B cell (primary cell): ENCODE measurements around the gene TLL2. TPM values are rescaled to one million over a fixed set of nuclear protein-coding genes. Genes with fewer than 3 reads are reported as not detected.

Experiments used
- ATAC-seq: fragments of 200-7000 bp; cut with Tn5 transposase; one replicate; pipeline ENCODE4 v1.10.0; 2021; ENCODE audit warnings: low read depth, mild to moderate bottlenecking, moderate number of reproducible peaks, moderate library complexity
- CTCF ChIA-PET: fragments of 350-600 bp; sonication (Branson Sonifier 250); formaldehyde crosslinking; loops from one replicate; lab custom pipeline; 2021; ENCODE audit warnings: antibody characterized with exemption, inconsistent platforms; lab: Charles Lee
- POLR2A ChIA-PET: fragments of 350-600 bp; sonication (Branson Sonifier 250); formaldehyde crosslinking; loops from one replicate; lab custom pipeline; 2021; ENCODE audit warnings: antibody characterized with exemption; lab: Charles Lee
- DNase-seq: peaks from one replicate; pipeline ENCODE4 v3.0.0; 2013
- H2AFZ ChIP-seq: 2 replicates; pipeline ENCODE4 v1.6.1; 2012; ENCODE audit warnings: mild to moderate bottlenecking, low read depth, low read length; ENCODE audit not compliant: insufficient read depth, poor library complexity, severe bottlenecking
- H3K27ac ChIP-seq, 2 donors: 1 replicate in 1 of 2; 2 replicates in 1 of 2; pipeline ENCODE4 v1.5.1; 2012 to 2013; ENCODE audit warnings: low read length in 2 of 2, mild to moderate bottlenecking in 2 of 2, moderate library complexity in 1 of 2
- H3K27me3 ChIP-seq, 4 experiments: fragments of 200-600 bp in 1 of 4; sonication (generic) in 1 of 4; replicated peaks in 1 of 4; 1 replicate in 2 of 4; 2 replicates in 2 of 4; pipeline versions ENCODE4 v1.6.1 to v1.7.0; 2013 to 2016; ENCODE audit warnings: low read length in 3 of 4, mild to moderate bottlenecking in 2 of 4, mixed read lengths in 1 of 4, moderate library complexity in 1 of 4; ENCODE audit not compliant: insufficient read depth in 4 of 4, control insufficient read depth in 3 of 4; ENCODE audit errors: control extremely low read depth in 1 of 4
- H3K36me3 ChIP-seq, 2 experiments: replicated peaks in 1 of 2; 1 replicate in 1 of 2; 2 replicates in 1 of 2; pipeline versions ENCODE4 v1.6.1 to v1.7.1; 2013; ENCODE audit warnings: low read length in 1 of 2; ENCODE audit not compliant: insufficient read depth in 2 of 2, control insufficient read depth in 1 of 2; ENCODE audit errors: control extremely low read depth in 1 of 2, extremely low read depth in 1 of 2
- H3K4me1 ChIP-seq, 2 donors: fragments of 200-600 bp in 1 of 2; sonication (generic) in 1 of 2; 1 replicate in 1 of 2; 2 replicates in 1 of 2; pipeline versions ENCODE4 v1.5.1 to v1.6.1; 2013 to 2017; ENCODE audit warnings: low read length in 2 of 2; ENCODE audit not compliant: control insufficient read depth in 2 of 2, insufficient read depth in 2 of 2
- H3K4me2 ChIP-seq: replicated peaks from 2 replicates; pipeline ENCODE3; 2012; ENCODE audit warnings: mild to moderate bottlenecking, low read depth, low read length; ENCODE audit not compliant: poor library complexity, severe bottlenecking
- H3K4me3 ChIP-seq, 5 experiments: fragments of 200-600 bp in 1 of 5; sonication (generic) in 1 of 5; 1 replicate in 3 of 5; 2 replicates in 2 of 5; pipeline versions ENCODE4 v1.5.1 to v1.7.0; 2011 to 2016; ENCODE audit warnings: low read length in 4 of 5, mild to moderate bottlenecking in 4 of 5, low read depth in 2 of 5, control low read depth in 1 of 5, moderate library complexity in 1 of 5; ENCODE audit not compliant: insufficient read depth in 1 of 5; ENCODE audit errors: control extremely low read depth in 1 of 5, extremely low read depth in 1 of 5
- H3K79me2 ChIP-seq: fragments of 200-600 bp; sonication (generic); one replicate; pipeline ENCODE4 v1.6.0; 2016; ENCODE audit warnings: low read length; ENCODE audit not compliant: control insufficient read depth, insufficient read depth
- H3K9ac ChIP-seq: fragments of 200-600 bp; sonication (generic); 2 replicates; pipeline ENCODE4 v1.6.1; 2017; ENCODE audit warnings: mild to moderate bottlenecking, low read length, moderate library complexity
- H3K9me3 ChIP-seq, 3 donors: one replicate each; pipeline versions ENCODE4 v1.6.1 to v1.7.1; 2013; ENCODE audit warnings: low read length in 2 of 3; ENCODE audit not compliant: control insufficient read depth in 2 of 3, insufficient read depth in 1 of 3; ENCODE audit errors: control extremely low read depth in 1 of 3
- H4K20me1 ChIP-seq: 2 replicates; pipeline ENCODE4 v1.6.0; 2012; ENCODE audit warnings: mild to moderate bottlenecking, low read length; ENCODE audit not compliant: insufficient read depth, control insufficient read depth, poor library complexity, severe bottlenecking
- H3K27ac Mint-ChIP-seq: one replicate; pipeline ENCODE4 v1.8.0; 2021; ENCODE audit warnings: mixed read lengths
- H3K27me3 Mint-ChIP-seq: one replicate; pipeline ENCODE4 v1.8.0; 2021; ENCODE audit warnings: mixed read lengths
- H3K4me1 Mint-ChIP-seq: one replicate; pipeline ENCODE4 v1.8.0; 2021; ENCODE audit warnings: mixed read lengths
- H3K4me3 Mint-ChIP-seq: one replicate; pipeline ENCODE4 v1.8.0; 2021; ENCODE audit warnings: mixed read lengths
- H3K9me3 Mint-ChIP-seq: one replicate; pipeline ENCODE4 v1.8.0; 2022; ENCODE audit warnings: mixed read lengths; ENCODE audit not compliant: insufficient read depth
- EZH2 ChIP-seq: IDR thresholded peaks from 2 replicates; pipeline ENCODE4 v1.6.1; 2012; ENCODE audit warnings: borderline replicate concordance, low read depth, mild to moderate bottlenecking, moderate library complexity, low read length; ENCODE audit not compliant: insufficient read depth, poor library complexity, severe bottlenecking
- WGBS: methylation state at CpG from one replicate; pipeline ENCODE4 v1.1.5; 2013; ENCODE audit warnings: missing lambda C conversion rate; ENCODE audit not compliant: insufficient coverage; 5-methylcytosine and 5-hydroxymethylcytosine counted together
- intact Hi-C: fragments of 100-400 bp; cut with micrococcal nuclease; formaldehyde crosslinking; loops from one replicate; pipeline ENCODE4 v1.10.0; 2022
- polyA plus RNA-seq: library from polyadenylated mRNA; depleted of rRNA; stranded (reverse); fragments of >200 nt; gene quantifications from 2 replicates; pipeline ENCODE4 v1.2.3, GENCODE V29; 2012
- total RNA-seq, 2 donors: library from RNA; stranded (reverse); fragments of 120-200 nt in 1 of 2; gene quantifications; 1 replicate in 1 of 2; 2 replicates in 1 of 2; pipeline versions ENCODE4 v1.2.3 to v1.2.4, GENCODE V29; 2013 to 2022
- TF ChIP-seq, protein P1 (sequence below): fragments of 200-600 bp; IDR thresholded peaks from one replicate; pipeline ENCODE4 v1.8.0; 2022; ENCODE audit warnings: antibody characterized with exemption, mild to moderate bottlenecking

Gene TLL2
- total and polyA plus RNA-seq, 2 donors (not counting 1 experiment from before 2014, with no cell fraction given), result 0.13 to 0.47 TPM

DNA sequence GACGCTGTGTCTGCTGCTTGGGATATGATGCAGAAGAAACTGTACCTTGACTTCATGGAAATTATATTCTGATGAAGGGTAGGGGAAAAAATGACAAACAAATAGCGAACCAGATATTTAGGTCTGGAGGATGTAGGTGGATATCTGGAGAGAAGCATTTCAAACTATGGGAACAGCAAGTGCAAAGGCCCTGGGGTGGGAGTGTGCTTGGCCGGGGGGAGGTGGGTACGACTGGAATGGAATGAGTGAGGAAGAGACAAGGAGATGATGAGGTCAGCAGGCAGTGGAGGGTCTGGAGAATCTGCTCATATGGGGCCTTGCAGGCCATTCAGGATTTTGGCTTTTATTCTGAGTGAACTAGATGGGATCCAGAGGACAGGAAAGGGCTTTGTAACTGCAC lies 65.2 kb downstream of the TLL2 start:
- Histone ChIP-seq H3K9me3 (no peaks in the 10 kb centered on the region), H4K20me1 (no peaks in the 10 kb centered on the region), H3K27ac (no peak overlapping the region), H3K4me1 (no peaks in the 10 kb centered on the region), H3K36me3 (no peaks in the 10 kb centered on the region), H3K79me2 (no peaks in the 10 kb centered on the region), H3K4me2 (no peak overlapping the region), H3K4me3 (no peak overlapping the region), H2AFZ (no peak overlapping the region), H3K9ac (no peak overlapping the region), H3K27me3 (no peaks in the 10 kb centered on the region)
- ATAC-seq, result no peak
- intact Hi-C loops, result no loop called here
- H3K4me3 Mint-ChIP-seq, result no peak overlapping the region
- TF ChIP-seq, protein P1, sequence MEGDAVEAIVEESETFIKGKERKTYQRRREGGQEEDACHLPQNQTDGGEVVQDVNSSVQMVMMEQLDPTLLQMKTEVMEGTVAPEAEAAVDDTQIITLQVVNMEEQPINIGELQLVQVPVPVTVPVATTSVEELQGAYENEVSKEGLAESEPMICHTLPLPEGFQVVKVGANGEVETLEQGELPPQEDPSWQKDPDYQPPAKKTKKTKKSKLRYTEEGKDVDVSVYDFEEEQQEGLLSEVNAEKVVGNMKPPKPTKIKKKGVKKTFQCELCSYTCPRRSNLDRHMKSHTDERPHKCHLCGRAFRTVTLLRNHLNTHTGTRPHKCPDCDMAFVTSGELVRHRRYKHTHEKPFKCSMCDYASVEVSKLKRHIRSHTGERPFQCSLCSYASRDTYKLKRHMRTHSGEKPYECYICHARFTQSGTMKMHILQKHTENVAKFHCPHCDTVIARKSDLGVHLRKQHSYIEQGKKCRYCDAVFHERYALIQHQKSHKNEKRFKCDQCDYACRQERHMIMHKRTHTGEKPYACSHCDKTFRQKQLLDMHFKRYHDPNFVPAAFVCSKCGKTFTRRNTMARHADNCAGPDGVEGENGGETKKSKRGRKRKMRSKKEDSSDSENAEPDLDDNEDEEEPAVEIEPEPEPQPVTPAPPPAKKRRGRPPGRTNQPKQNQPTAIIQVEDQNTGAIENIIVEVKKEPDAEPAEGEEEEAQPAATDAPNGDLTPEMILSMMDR, result no peak
- no peak for TF ChIP-seq EZH2
- H3K27me3 Mint-ChIP-seq, result peaks cover 28% of the 10 kb centered on the region
- ChIA-PET CTCF (no interaction called here), POLR2A (no interaction called here)
- H3K9me3 Mint-ChIP-seq, result no peaks in the 10 kb centered on the region
- DNase-seq, result no peak
- H3K27ac Mint-ChIP-seq, result no peak overlapping the region
- H3K4me1 Mint-ChIP-seq, result no peaks in the 10 kb centered on the region
- WGBS, result 64% methylated on average over 3 of the region's 4 CpGs

DNA sequence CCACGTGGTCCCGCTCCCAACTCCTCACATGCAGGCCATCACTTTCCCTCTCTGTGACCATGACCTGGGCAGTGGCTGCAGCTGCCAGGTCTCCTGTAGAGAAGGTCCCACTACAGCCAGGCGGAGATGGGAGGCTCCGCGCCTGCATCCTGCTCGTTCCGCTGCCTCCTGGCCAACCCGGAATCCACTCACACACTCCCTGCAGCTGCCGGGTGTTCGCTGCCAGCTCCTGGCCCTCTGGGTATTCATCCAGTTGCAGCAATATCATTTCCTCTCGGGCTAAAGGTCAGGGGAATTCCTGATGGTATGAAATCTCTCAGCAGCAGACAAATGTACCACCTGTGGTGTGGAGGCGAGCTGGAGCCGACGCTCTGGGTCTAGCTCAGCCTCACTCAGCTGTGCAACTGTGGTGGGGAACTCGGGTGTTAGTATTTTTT lies 65.7 kb downstream of the TLL2 start:
- no peaks in the 10 kb centered on the region for H3K4me1 ChIP-seq
- 92% methylated on average over 14 of the region's 15 CpGs for WGBS

More for the DNA sequence above, 65.7 kb downstream of the TLL2 start:
- no peaks in the 10 kb centered on the region for H3K4me1 Mint-ChIP-seq
- Histone ChIP-seq H3K4me2 (no peak overlapping the region), H4K20me1 (no peaks in the 10 kb centered on the region), H3K9me3 (no peaks in the 10 kb centered on the region), H3K79me2 (no peaks in the 10 kb centered on the region), H2AFZ (no peak overlapping the region), H3K27me3 (no peaks in the 10 kb centered on the region), H3K36me3 (no peaks in the 10 kb centered on the region), H3K4me3 (no peak overlapping the region), H3K27ac (no peak overlapping the region), H3K9ac (no peak overlapping the region)
- CTCF ChIA-PET, result no interaction called here
- peaks cover 28% of the 10 kb centered on the region for H3K27me3 Mint-ChIP-seq
- no peak for DNase-seq
- POLR2A ChIA-PET, result no interaction called here
- no peak for ATAC-seq
- H3K9me3 Mint-ChIP-seq, result no peaks in the 10 kb centered on the region
- intact Hi-C loops, result no loop called here
- H3K4me3 Mint-ChIP-seq, result no peak overlapping the region
- H3K27ac Mint-ChIP-seq, result no peak overlapping the region
- TF ChIP-seq EZH2, result no peak
- TF ChIP-seq, protein P1, result no peak
